Keratinocyte (primary cell): ENCODE measurements around the gene CHL1. TPM values are rescaled to one million over a fixed set of nuclear protein-coding genes. Genes with fewer than 3 reads are reported as not detected.

Source experiments
- DNase-seq: peaks from one replicate; pipeline ENCODE4 v3.0.0-alpha.2; 2011; ENCODE audit warnings: low read depth, missing footprints, low spot score
- FAIRE-seq: peaks from 2 replicates; lab custom pipeline; 2011; peaks lifted over from hg19 to GRCh38; lab: Jason Lieb, UNC
- H2AFZ ChIP-seq: 2 replicates; pipeline ENCODE4 v1.6.0; 2012; ENCODE audit warnings: low read length, control low read depth, inconsistent platforms; ENCODE audit not compliant: control insufficient read depth
- H3K27ac ChIP-seq: 2 replicates; pipeline ENCODE4 v1.5.1; 2011; ENCODE audit warnings: low read length; ENCODE audit not compliant: control insufficient read depth, insufficient read depth
- H3K27me3 ChIP-seq: 3 replicates; pipeline ENCODE4 v1.6.0; 2011; ENCODE audit warnings: low read length; ENCODE audit not compliant: control insufficient read depth, insufficient read depth; ENCODE audit errors: extremely low read depth
- H3K36me3 ChIP-seq, 2 experiments: 2 replicates in 1 of 2; 3 replicates in 1 of 2; pipeline ENCODE4 v1.5.1; 2011; ENCODE audit warnings: low read length in 2 of 2, mild to moderate bottlenecking in 1 of 2; ENCODE audit not compliant: control insufficient read depth in 2 of 2, insufficient read depth in 2 of 2; ENCODE audit errors: extremely low read depth in 1 of 2
- H3K4me1 ChIP-seq: 3 replicates; pipeline ENCODE4 v1.5.1; 2011; ENCODE audit warnings: low read length; ENCODE audit not compliant: control insufficient read depth, insufficient read depth; ENCODE audit errors: extremely low read depth
- H3K4me2 ChIP-seq: 3 replicates; pipeline ENCODE4 v1.6.0; 2011; ENCODE audit warnings: low read depth, low read length; ENCODE audit not compliant: control insufficient read depth, insufficient read depth; ENCODE audit errors: extremely low read depth
- H3K4me3 ChIP-seq, 3 experiments: fragments of 200-600 bp in 1 of 3; sonication (generic) in 1 of 3; 2 replicates in 2 of 3; 3 replicates in 1 of 3; pipeline ENCODE4 v1.5.1; 2011 to 2016; ENCODE audit warnings: low read length in 3 of 3, mild to moderate bottlenecking in 3 of 3, control low read depth in 2 of 3, inconsistent platforms in 1 of 3, low read depth in 1 of 3, mixed read lengths in 1 of 3, mixed run types in 1 of 3, moderate library complexity in 1 of 3; ENCODE audit not compliant: control insufficient read depth in 2 of 3, insufficient read depth in 2 of 3; ENCODE audit errors: extremely low read depth in 1 of 3
- H3K79me2 ChIP-seq: 2 replicates; pipeline ENCODE4 v1.6.0; 2012; ENCODE audit warnings: low read length; ENCODE audit not compliant: control insufficient read depth, insufficient read depth
- H3K9ac ChIP-seq: 3 replicates; pipeline ENCODE4 v1.6.0; 2011; ENCODE audit warnings: low read length; ENCODE audit not compliant: control insufficient read depth, insufficient read depth; ENCODE audit errors: extremely low read depth
- H3K9me1 ChIP-seq: 3 replicates; pipeline ENCODE4 v1.6.0; 2011; ENCODE audit warnings: low read length; ENCODE audit not compliant: control insufficient read depth, insufficient read depth; ENCODE audit errors: extremely low read depth
- H3K9me3 ChIP-seq: 2 replicates; pipeline ENCODE4 v1.5.1; 2012; ENCODE audit warnings: low read depth, low read length; ENCODE audit not compliant: control insufficient read depth
- H4K20me1 ChIP-seq: 3 replicates; pipeline ENCODE4 v1.6.0; 2011; ENCODE audit warnings: low read length; ENCODE audit not compliant: control insufficient read depth, insufficient read depth; ENCODE audit errors: extremely low read depth
- EZH2 ChIP-seq: IDR thresholded peaks from one replicate; pipeline ENCODE4 v1.6.1; 2012; ENCODE audit warnings: inconsistent platforms, mild to moderate bottlenecking, low read length, moderate library complexity
- dilution Hi-C: fragments of 300-500 bp; cut with MboI; formaldehyde crosslinking; loops from one replicate; pipeline ENCODE4 v1.7.0; 2020; ENCODE audit warnings: low sequenced_read_pairs; ENCODE audit not compliant: extremely low pct_ligation_motif_present
- polyA plus RNA-seq, 5 experiments: library from polyadenylated mRNA; depleted of rRNA in 3 of 5; stranded (reverse) in 3 of 5; stranded (forward) in 1 of 5; unstranded in 1 of 5; fragments of >200 nt; gene quantifications; 1 replicate in 1 of 5; 2 replicates in 3 of 5; 3 replicates in 1 of 5; pipeline versions ENCODE4 v1.2.1 to v1.2.3, GENCODE V29; 2011 to 2012; ENCODE audit warnings: missing spikeins in 2 of 5, low read depth in 1 of 5, low replicate concordance in 1 of 5
- TF ChIP-seq, protein P1 (sequence below), 3 experiments: IDR thresholded peaks in 1 of 3; conservative IDR thresholded peaks in 1 of 3; optimal IDR thresholded peaks in 1 of 3; 2 replicates in 2 of 3; 3 replicates in 1 of 3; pipeline versions ENCODE3 to v1.5.1; 2011; ENCODE audit warnings: low read length in 3 of 3, mild to moderate bottlenecking in 3 of 3, moderate library complexity in 2 of 3, control low read depth in 1 of 3, inconsistent platforms in 1 of 3; ENCODE audit not compliant: insufficient read depth in 2 of 3; ENCODE audit errors: extremely low read depth in 1 of 3

Gene CHL1
- polyA plus RNA-seq, 1 donor (not counting 4 experiments of a cell fraction or from before 2014, with no cell fraction given) = 0.04 TPM

DNA sequence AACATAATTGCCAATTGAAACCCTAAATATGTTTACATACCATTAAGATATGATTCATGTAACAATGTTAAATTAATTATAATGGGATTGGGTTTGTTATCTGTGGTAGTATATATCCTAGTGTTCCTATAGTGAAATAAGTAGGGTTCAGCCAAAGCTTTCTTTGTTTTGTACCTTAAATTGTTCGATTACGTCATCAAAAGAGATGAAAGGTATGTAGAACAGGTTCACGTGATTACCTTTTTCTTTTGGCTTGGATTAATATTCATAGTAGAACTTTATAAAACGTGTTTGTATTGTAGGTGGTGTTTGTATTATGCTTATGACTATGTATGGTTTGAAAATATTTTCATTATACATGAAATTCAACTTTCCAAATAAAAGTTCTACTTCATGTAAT is 212.4 kb downstream of the CHL1 start:
- no peak overlapping the region for H3K4me2 ChIP-seq
- no peaks in the 10 kb centered on the region for H3K36me3 ChIP-seq
- dilution Hi-C loops = no loop called here
- DNase-seq (no peak), FAIRE-seq (no peak)
- H2AFZ ChIP-seq = no peak overlapping the region
- H3K27ac ChIP-seq = no peak overlapping the region
- no peak for TF ChIP-seq EZH2
- TF ChIP-seq, protein P1, sequence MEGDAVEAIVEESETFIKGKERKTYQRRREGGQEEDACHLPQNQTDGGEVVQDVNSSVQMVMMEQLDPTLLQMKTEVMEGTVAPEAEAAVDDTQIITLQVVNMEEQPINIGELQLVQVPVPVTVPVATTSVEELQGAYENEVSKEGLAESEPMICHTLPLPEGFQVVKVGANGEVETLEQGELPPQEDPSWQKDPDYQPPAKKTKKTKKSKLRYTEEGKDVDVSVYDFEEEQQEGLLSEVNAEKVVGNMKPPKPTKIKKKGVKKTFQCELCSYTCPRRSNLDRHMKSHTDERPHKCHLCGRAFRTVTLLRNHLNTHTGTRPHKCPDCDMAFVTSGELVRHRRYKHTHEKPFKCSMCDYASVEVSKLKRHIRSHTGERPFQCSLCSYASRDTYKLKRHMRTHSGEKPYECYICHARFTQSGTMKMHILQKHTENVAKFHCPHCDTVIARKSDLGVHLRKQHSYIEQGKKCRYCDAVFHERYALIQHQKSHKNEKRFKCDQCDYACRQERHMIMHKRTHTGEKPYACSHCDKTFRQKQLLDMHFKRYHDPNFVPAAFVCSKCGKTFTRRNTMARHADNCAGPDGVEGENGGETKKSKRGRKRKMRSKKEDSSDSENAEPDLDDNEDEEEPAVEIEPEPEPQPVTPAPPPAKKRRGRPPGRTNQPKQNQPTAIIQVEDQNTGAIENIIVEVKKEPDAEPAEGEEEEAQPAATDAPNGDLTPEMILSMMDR (optimal IDR thresholded peaks at IDR 0.05 in 1 of 3, IDR thresholded peaks at IDR 0.05 in 1 of 3, conservative IDR thresholded peaks at IDR 0.05 in 1 of 3; ENCODE audit: extremely low read depth in 1 of 3, insufficient read depth in 2 of 3, low read length in 3 of 3) = no peak
- H3K27me3 ChIP-seq = no peaks in the 10 kb centered on the region
- H3K9me3 ChIP-seq = no peaks in the 10 kb centered on the region
- H3K9ac ChIP-seq = no peak overlapping the region
- no peaks in the 10 kb centered on the region for H4K20me1 ChIP-seq
- no peaks in the 10 kb centered on the region for H3K79me2 ChIP-seq
- H3K4me3 ChIP-seq = no peak overlapping the region
- H3K9me1 ChIP-seq = no peaks in the 10 kb centered on the region
- no peaks in the 10 kb centered on the region for H3K4me1 ChIP-seq

DNA sequence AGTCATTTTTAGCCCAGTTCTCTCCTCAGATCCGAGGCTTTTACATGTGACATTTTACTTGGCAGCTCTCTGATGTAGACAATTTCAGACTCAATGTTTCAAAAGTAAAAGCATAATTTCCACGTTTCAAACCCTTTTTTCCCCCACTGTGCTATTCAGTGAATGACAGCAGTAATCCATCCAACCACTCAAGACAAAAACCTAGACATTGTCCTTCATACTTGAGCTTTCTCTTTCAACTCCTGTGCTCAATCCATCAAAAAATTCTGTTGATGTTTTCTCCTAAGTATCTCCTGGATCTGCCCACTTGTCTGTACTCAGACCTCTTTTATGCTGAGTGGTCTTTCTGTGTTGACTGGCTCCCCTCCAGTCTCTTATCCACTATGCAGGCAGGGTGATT is 214.7 kb downstream of the CHL1 start:
- Histone ChIP-seq H4K20me1 (no peaks in the 10 kb centered on the region), H3K4me3 (no peak overlapping the region), H3K9me3 (no peaks in the 10 kb centered on the region), H3K4me2 (no peak overlapping the region), H3K4me1 (no peaks in the 10 kb centered on the region), H3K27me3 (no peaks in the 10 kb centered on the region), H3K9ac (no peak overlapping the region), H3K79me2 (no peaks in the 10 kb centered on the region), H2AFZ (no peak overlapping the region), H3K9me1 (no peaks in the 10 kb centered on the region), H3K36me3 (no peaks in the 10 kb centered on the region), H3K27ac (no peak overlapping the region)
- dilution Hi-C loops = no loop called here
- FAIRE-seq (no peak), DNase-seq (no peak)
- no peak for TF ChIP-seq EZH2
- TF ChIP-seq, protein P1 (optimal IDR thresholded peaks at IDR 0.05 in 1 of 3, IDR thresholded peaks at IDR 0.05 in 1 of 3, conservative IDR thresholded peaks at IDR 0.05 in 1 of 3; ENCODE audit: extremely low read depth in 1 of 3, insufficient read depth in 2 of 3, low read length in 3 of 3) = no peak
